GM18526 (cell line): Measurements from ENCODE around the gene HPDL.

ENCODE experiments used
- POLR2A ChIP-seq: IDR thresholded peaks from 3 replicates; pipeline ENCODE4 v1.6.1; 2011; ENCODE audit not compliant: insufficient read length; ENCODE audit errors: extremely low read depth

HPDL gene

DNA sequence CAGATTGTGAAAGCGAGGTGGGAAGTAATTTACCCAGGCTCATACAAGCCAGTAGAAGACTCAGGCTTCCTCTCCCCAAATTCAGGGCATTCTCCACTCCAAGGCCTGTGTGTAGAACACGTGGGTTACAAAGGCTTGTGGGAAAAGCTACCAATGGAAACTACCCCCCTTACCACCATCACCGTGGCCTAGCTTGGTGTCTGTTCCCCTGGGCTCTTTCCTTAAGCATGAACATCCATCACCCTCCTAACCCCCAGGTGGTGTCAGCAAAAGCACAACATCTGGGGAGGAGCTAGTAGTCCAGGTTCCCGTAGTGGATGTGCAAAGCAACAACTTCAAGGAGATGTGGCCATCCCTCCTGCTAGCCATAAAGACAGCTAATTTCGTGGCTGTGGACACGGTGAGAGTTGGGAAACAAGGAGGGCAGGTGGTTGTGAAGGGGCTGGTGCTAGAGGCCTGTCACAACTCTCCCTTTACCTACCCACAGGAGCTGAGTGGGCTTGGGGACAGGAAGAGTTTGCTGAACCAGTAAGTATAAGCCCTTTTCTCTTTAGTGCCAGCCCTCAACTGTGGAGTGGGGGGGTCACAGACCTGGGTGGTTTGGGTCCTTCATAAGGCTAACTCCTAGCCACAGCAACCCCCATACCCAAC, 14.2 kb downstream of the HPDL start:
- no peak for TF ChIP-seq POLR2A

- no peak for TF ChIP-seq POLR2A
Observed at GRCh38 chr1:45344499-45344898, 17.8 kb downstream of the HPDL start.

DNA sequence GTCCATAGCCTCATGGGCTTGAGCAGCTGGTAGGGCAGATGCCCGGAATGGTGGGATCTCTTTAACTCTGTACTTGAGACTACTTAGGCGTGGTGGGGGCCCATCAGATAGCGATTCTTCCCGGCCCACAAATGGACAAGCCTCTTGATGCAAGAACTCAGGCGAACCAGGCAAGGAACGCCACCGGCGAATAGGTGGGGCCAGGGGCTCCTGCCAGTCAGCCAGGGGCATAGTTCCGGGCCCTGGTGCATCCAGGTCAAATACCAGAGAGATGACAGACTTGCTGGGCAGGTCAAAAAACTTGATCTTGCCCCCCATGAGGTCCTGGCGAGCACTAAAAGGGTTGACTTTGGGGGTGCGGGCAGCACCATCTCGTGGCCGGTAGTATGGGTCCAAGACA, 18.3 kb downstream of the HPDL start:
- no peak for TF ChIP-seq POLR2A

GRCh38 chr1:45346473-45346872, 19.8 kb downstream of the HPDL start:
- no peak for TF ChIP-seq POLR2A

GRCh38 chr1:45348020-45348419, 21.3 kb downstream of the HPDL start:
- no peak for TF ChIP-seq POLR2A

GRCh38 chr1:45348609-45348965, 21.9 kb downstream of the HPDL start:
- TF ChIP-seq POLR2A = no peak

- no peak for TF ChIP-seq POLR2A
Observed at GRCh38 chr1:45348966-45349677, 22.4 kb downstream of the HPDL start.

- no peak for TF ChIP-seq POLR2A
Observed at GRCh38 chr1:45351508-45351907, 24.8 kb downstream of the HPDL start.

- TF ChIP-seq POLR2A = no peak
Observed at GRCh38 chr1:45353685-45354084, 27.0 kb downstream of the HPDL start.

- TF ChIP-seq POLR2A = no peak
Observed at GRCh38 chr1:45354838-45355237, 28.1 kb downstream of the HPDL start.

GRCh38 chr1:45355683-45356082, 29.0 kb downstream of the HPDL start:
- TF ChIP-seq POLR2A = no peak

DNA sequence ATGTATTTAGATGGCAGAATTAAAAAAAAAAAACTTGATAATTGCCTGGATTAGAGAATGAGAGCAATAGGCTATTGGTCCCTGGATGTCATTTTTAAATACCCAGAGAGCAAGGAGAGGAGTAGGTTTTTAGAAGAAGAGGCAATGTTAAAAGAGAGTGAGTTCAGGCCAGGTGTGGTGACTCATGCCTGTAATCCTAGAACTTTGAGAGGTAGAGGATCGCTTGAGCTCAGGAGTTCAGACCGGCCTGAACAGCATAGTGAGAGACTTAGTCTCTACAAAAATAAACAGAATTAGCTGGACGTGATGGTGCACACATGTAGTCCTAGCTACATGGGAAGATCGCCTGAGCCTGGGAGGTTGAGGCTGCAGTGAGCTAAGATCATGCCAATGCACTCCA, 29.5 kb downstream of the HPDL start:
- no peak for TF ChIP-seq POLR2A

- TF ChIP-seq POLR2A = no peak
Observed at GRCh38 chr1:45359882-45360513, 33.3 kb downstream of the HPDL start.

GRCh38 chr1:45364294-45364693, 37.6 kb downstream of the HPDL start:
- no peak for TF ChIP-seq POLR2A

GRCh38 chr1:45365051-45365450, 38.4 kb downstream of the HPDL start:
- TF ChIP-seq POLR2A = no peak

GRCh38 chr1:45370575-45370974, 43.9 kb downstream of the HPDL start:
- TF ChIP-seq POLR2A = no peak

DNA sequence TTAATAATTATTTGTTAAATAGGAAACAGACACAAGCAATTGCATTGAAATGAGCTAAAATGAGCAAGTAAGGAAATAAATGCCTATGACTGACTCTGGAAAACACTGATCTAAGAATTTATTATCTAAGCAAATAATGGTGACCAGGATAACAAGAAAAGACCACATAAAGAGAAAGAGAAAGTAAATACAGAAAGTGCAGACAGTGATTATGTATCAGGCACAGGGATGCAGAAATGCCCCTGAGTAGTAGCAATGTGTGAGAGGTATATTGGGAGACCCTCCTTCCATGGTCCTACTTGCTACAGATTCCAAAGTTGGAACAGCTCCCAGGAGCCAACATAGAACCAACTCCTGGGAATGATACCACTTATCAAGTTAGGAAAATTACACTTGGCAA, 46.9 kb downstream of the HPDL start:
- TF ChIP-seq POLR2A = no peak
